GM12878 (cell line): ENCODE data around the gene TEDC1. TPM values are rescaled to one million over a fixed set of nuclear protein-coding genes. Genes with fewer than 3 reads are reported as not detected.

Experiments used
- ATAC-seq: fragments of 200-7000 bp; cut with Tn5 transposase; 3 replicates; pipeline ENCODE4 v1.9.1; 2020; ENCODE audit warnings: mild to moderate bottlenecking, moderate library complexity
- BruUV-seq: library from RNA; stranded (reverse); fragments of 400-500 nt; replicated peaks from 2 replicates; lab custom pipeline; 2021; lab: Mats Ljungman, UMichigan
- CTCF ChIA-PET: fragments of 300-600 bp; sonication (Branson Sonifier 250); formaldehyde crosslinking; extraction: SDS; loops from one replicate; lab custom pipeline; 2021; ENCODE audit warnings: inconsistent platforms; lab: Yijun Ruan, JAX
- POLR2A ChIA-PET: fragments of 350-600 bp; formaldehyde crosslinking; extraction: SDS; loops from one replicate; lab custom pipeline; 2021; ENCODE audit warnings: inconsistent platforms; lab: Charles Lee
- RAD21 ChIA-PET: fragments of 300-600 bp; sonication (Branson Sonifier 250); formaldehyde crosslinking; loops from one replicate; lab custom pipeline; 2023; ENCODE audit warnings: antibody characterized with exemption; ENCODE audit not compliant: unreplicated experiment; lab: Charles Lee
- SMC1A ChIA-PET: fragments of 300-600 bp; sonication (Branson Sonifier 250); formaldehyde crosslinking; loops from one replicate; lab custom pipeline; 2023; ENCODE audit not compliant: unreplicated experiment, uncharacterized antibody; lab: Charles Lee
- DNase-seq: peaks from one replicate; pipeline ENCODE4 v3.0.0-alpha.2; 2011; ENCODE audit warnings: low read depth, low spot score
- FAIRE-seq: peaks from 3 replicates; lab custom pipeline; 2011; peaks lifted over from hg19 to GRCh38; lab: Jason Lieb, UNC
- H2AFZ ChIP-seq: 2 replicates; pipeline ENCODE4 v1.6.0; 2011; ENCODE audit warnings: low read depth, low read length, control low read depth; ENCODE audit not compliant: control insufficient read depth
- H3K27ac ChIP-seq: 2 replicates; pipeline ENCODE4 v1.5.1; 2011; ENCODE audit warnings: control low read depth; ENCODE audit not compliant: control insufficient read depth, insufficient read depth
- H3K27me3 ChIP-seq, 2 experiments: replicated peaks in 1 of 2; 2 replicates each; pipeline versions ENCODE4 v1.6.0 to v1.6.1; 2011; ENCODE audit warnings: low read length in 1 of 2; ENCODE audit not compliant: control insufficient read depth in 2 of 2, insufficient read depth in 2 of 2
- H3K36me3 ChIP-seq, 2 experiments: 2 replicates each; pipeline ENCODE4 v1.5.1; 2011; ENCODE audit warnings: low read length in 1 of 2; ENCODE audit not compliant: control insufficient read depth in 2 of 2, insufficient read depth in 2 of 2
- H3K4me1 ChIP-seq: 2 replicates; pipeline ENCODE4 v1.6.1; 2011; ENCODE audit warnings: mild to moderate bottlenecking, low read length, moderate library complexity, mixed read lengths; ENCODE audit not compliant: control insufficient read depth, insufficient read depth
- H3K4me2 ChIP-seq: 2 replicates; pipeline ENCODE4 v1.6.0; 2011; ENCODE audit warnings: control low read depth; ENCODE audit not compliant: control insufficient read depth, insufficient read depth
- H3K4me3 ChIP-seq: fragments of 200-600 bp; sonication (generic); 2 replicates; pipeline ENCODE4 v1.5.1; 2016
- H3K79me2 ChIP-seq: 2 replicates; pipeline ENCODE4 v1.6.0; 2011; ENCODE audit warnings: low read length; ENCODE audit not compliant: control insufficient read depth, insufficient read depth
- H3K9ac ChIP-seq: 2 replicates; pipeline ENCODE4 v1.8.0; 2011; ENCODE audit warnings: low read length, control low read depth, mixed read lengths; ENCODE audit not compliant: control insufficient read depth, insufficient read depth
- H3K9me3 ChIP-seq: replicated peaks from 3 replicates; pipeline ENCODE4 v1.5.1; 2011; ENCODE audit warnings: mild to moderate bottlenecking, low read length; ENCODE audit not compliant: control insufficient read depth, insufficient read depth
- H4K20me1 ChIP-seq: 2 replicates; pipeline ENCODE4 v1.6.0; 2011; ENCODE audit not compliant: control insufficient read depth, insufficient read depth
- CHD1 ChIP-seq: IDR thresholded peaks from 2 replicates; pipeline ENCODE4 v1.6.1; 2012; ENCODE audit warnings: low read depth, low read length, improper control_type of control experiment
- ELK1 ChIP-seq: IDR thresholded peaks from 2 replicates; pipeline ENCODE4 v1.6.1; 2012; ENCODE audit warnings: low read depth, low read length, improper control_type of control experiment
- RB1 ChIP-seq: fragments of 450-650 bp; formaldehyde crosslinking; IDR thresholded peaks from 2 replicates; pipeline ENCODE4 v1.6.1; 2017; ENCODE audit warnings: mild to moderate bottlenecking, borderline replicate concordance
- SMAD5 ChIP-seq: IDR thresholded peaks from 2 replicates; pipeline ENCODE4 v1.6.1; 2016; ENCODE audit warnings: antibody characterized with exemption, low read depth
- SRF ChIP-seq, 2 experiments: IDR thresholded peaks; 2 replicates each; pipeline ENCODE4 v1.6.1; 2011; ENCODE audit warnings: low read depth in 2 of 2, low read length in 2 of 2, mild to moderate bottlenecking in 1 of 2, moderate library complexity in 1 of 2
- WGBS: methylation state at CpG from one replicate; pipeline ENCODE4 v1.1.6; 2016; ENCODE audit warnings: low lambda C conversion rate; ENCODE audit not compliant: insufficient replicate concordance, insufficient coverage; ENCODE audit errors: missing lambda C conversion rate; 5-methylcytosine and 5-hydroxymethylcytosine counted together
- in situ Hi-C: fragments of 300-500 bp; cut with MboI; formaldehyde crosslinking; loops from 9 replicates; pipeline ENCODE4 v1.14.3; 2018; ENCODE audit warnings: mixed read lengths
- intact Hi-C: fragments of 100-400 bp; cut with micrococcal nuclease; formaldehyde crosslinking; loops from one replicate; pipeline ENCODE4 v1.14.2; 2022; ENCODE audit not compliant: unreplicated experiment
- polyA plus RNA-seq, 11 experiments: library from polyadenylated mRNA; depleted of rRNA in 4 of 11; unstranded in 6 of 11; stranded (reverse) in 5 of 11; fragments of >200 nt; fragmentation: Nextera tagmentation in 4 of 11; fragmentation: Illumina TruSeq in 1 of 11; extraction: Ambion mirVana in 4 of 11; extraction: Trizol in 1 of 11; gene quantifications; 1 replicate in 1 of 11; 2 replicates in 10 of 11; pipeline versions ENCODE4 v1.2.1 to v1.2.3, GENCODE V29; 2011 to 2016; ENCODE audit warnings: inconsistent platforms in 2 of 11, missing spikeins in 2 of 11, low read depth in 1 of 11
- total RNA-seq, 4 experiments: library from RNA; depleted of rRNA in 3 of 4; stranded (reverse); fragments of >200 nt in 3 of 4; fragmentation: Illumina TruSeq in 1 of 4; extraction: Trizol in 1 of 4; gene quantifications; 2 replicates each; pipeline versions ENCODE4 v1.2.1 to v1.2.3, GENCODE V29; 2013 to 2021
- TF ChIP-seq, protein P1 (sequence below): fragments of 450-650 bp; IDR thresholded peaks from 2 replicates; pipeline ENCODE4 v1.6.1; 2018; ENCODE audit warnings: mild to moderate bottlenecking, low read depth, moderate library complexity; ENCODE audit not compliant: partially characterized antibody

Gene TEDC1
- total and polyA plus RNA-seq, 10 of the 15 experiments (the other 5 are each of a cell fraction or from before 2014, with no cell fraction given) = 0.19 to 34.2 (median 14.5) TPM

GRCh38 chr14:105473033-105473676, 17.9 kb upstream of the TEDC1 start:
- CTCF ChIA-PET = no interaction called here

More at GRCh38 chr14:105473033-105473676, 17.9 kb upstream of the TEDC1 start:
- no peaks in the 10 kb centered on the region; the same call in 2 of the 3 replicates for H3K9me3 ChIP-seq
- TF ChIP-seq ELK1 (no peak), CHD1 (no peak), SMAD5 (no peak), RB1 (no peak), SRF (IDR thresholded peaks at IDR 0.05; ENCODE audit: low read depth in 2 of 2, low read length in 2 of 2) (no peak)
- TF ChIP-seq, protein P1, sequence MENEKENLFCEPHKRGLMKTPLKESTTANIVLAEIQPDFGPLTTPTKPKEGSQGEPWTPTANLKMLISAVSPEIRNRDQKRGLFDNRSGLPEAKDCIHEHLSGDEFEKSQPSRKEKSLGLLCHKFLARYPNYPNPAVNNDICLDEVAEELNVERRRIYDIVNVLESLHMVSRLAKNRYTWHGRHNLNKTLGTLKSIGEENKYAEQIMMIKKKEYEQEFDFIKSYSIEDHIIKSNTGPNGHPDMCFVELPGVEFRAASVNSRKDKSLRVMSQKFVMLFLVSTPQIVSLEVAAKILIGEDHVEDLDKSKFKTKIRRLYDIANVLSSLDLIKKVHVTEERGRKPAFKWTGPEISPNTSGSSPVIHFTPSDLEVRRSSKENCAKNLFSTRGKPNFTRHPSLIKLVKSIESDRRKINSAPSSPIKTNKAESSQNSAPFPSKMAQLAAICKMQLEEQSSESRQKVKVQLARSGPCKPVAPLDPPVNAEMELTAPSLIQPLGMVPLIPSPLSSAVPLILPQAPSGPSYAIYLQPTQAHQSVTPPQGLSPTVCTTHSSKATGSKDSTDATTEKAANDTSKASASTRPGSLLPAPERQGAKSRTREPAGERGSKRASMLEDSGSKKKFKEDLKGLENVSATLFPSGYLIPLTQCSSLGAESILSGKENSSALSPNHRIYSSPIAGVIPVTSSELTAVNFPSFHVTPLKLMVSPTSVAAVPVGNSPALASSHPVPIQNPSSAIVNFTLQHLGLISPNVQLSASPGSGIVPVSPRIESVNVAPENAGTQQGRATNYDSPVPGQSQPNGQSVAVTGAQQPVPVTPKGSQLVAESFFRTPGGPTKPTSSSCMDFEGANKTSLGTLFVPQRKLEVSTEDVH = no peak
- RAD21 ChIA-PET = no interaction called here
- BruUV-seq = no TSS peak
- POLR2A ChIA-PET = no interaction called here
- no peaks in the 10 kb centered on the region for H4K20me1 ChIP-seq
- SMC1A ChIA-PET = no interaction called here
- in situ Hi-C loops = no loop called here
- no peak overlapping the region for H2AFZ ChIP-seq
- no peaks in the 10 kb centered on the region for H3K79me2 ChIP-seq
- FAIRE-seq (no peak), DNase-seq (no peak), ATAC-seq (no peak)
- peaks cover 4 to 11% of the 10 kb centered on the region in 2 experiments; a peak in 3 of 4 replicates for H3K27me3 ChIP-seq
- H3K27ac ChIP-seq = no peak overlapping the region
- H3K9ac ChIP-seq = no peak overlapping the region
- no peak overlapping the region for H3K4me2 ChIP-seq
- H3K4me3 ChIP-seq = no peak overlapping the region
- H3K4me1 ChIP-seq = no peaks in the 10 kb centered on the region
- intact Hi-C loops = no loop called here
- 34% methylated on average over 7 of the region's 7 CpGs for WGBS
- peaks cover 0 to 7% of the 10 kb centered on the region in 2 experiments; a peak in 2 of 4 replicates for H3K36me3 ChIP-seq
